Measurements from ENCODE around the gene WDR38.

The WDR38 gene

GRCh38 chr9:124870723-124871122 is 17.5 kb downstream of the WDR38 start:
- Histone ChIP-seq H3K36me3 (ENCODE audit: control insufficient read depth, insufficient read depth, low read length) (peaks cover 19% of the 10 kb centered on the region), H3K4me3 (ENCODE audit: insufficient read depth, low read depth, low read length) (peak overlapping the region; percentile 81), H3K27ac (ENCODE audit: insufficient read depth, low read depth, low read length, poor library complexity, severe bottlenecking) (peak overlapping the region; percentile 18), H3K9me3 (ENCODE audit: control insufficient read depth, low read length) (no peaks in the 10 kb centered on the region), H3K27me3 (ENCODE audit: control insufficient read depth, insufficient read depth, low read length, poor library complexity, severe bottlenecking) (no peaks in the 10 kb centered on the region), H3K4me1 (ENCODE audit: control insufficient read depth, insufficient read depth, low read length) (peaks cover 15% of the 10 kb centered on the region)
- 78 to 82% methylated on average over 6 of the region's 6 CpGs for WGBS, 2 experiments

GRCh38 chr9:124871156-124871561 is 17.9 kb downstream of the WDR38 start:
- WGBS, 2 experiments = 90 to 91% methylated on average over 11 of the region's 11 CpGs
- Histone ChIP-seq H3K27me3 (ENCODE audit: control insufficient read depth, insufficient read depth, low read length, poor library complexity, severe bottlenecking) (no peaks in the 10 kb centered on the region), H3K9me3 (ENCODE audit: control insufficient read depth, low read length) (no peaks in the 10 kb centered on the region), H3K4me3 (ENCODE audit: insufficient read depth, low read depth, low read length) (no peak overlapping the region), H3K27ac (ENCODE audit: insufficient read depth, low read depth, low read length, poor library complexity, severe bottlenecking) (no peak overlapping the region), H3K4me1 (ENCODE audit: control insufficient read depth, insufficient read depth, low read length) (peaks cover 15% of the 10 kb centered on the region), H3K36me3 (ENCODE audit: control insufficient read depth, insufficient read depth, low read length) (peaks cover 19% of the 10 kb centered on the region)

GRCh38 chr9:124873664-124874063 is 20.4 kb downstream of the WDR38 start:
- Histone ChIP-seq H3K27me3 (ENCODE audit: control insufficient read depth, insufficient read depth, low read length, poor library complexity, severe bottlenecking) (no peaks in the 10 kb centered on the region), H3K36me3 (ENCODE audit: control insufficient read depth, insufficient read depth, low read length) (peaks cover 24% of the 10 kb centered on the region), H3K4me3 (ENCODE audit: insufficient read depth, low read depth, low read length) (no peak overlapping the region), H3K9me3 (ENCODE audit: control insufficient read depth, low read length) (no peaks in the 10 kb centered on the region), H3K27ac (ENCODE audit: insufficient read depth, low read depth, low read length, poor library complexity, severe bottlenecking) (no peak overlapping the region), H3K4me1 (ENCODE audit: control insufficient read depth, insufficient read depth, low read length) (peaks cover 10% of the 10 kb centered on the region)
- 93% methylated on average over 14 of the region's 14 CpGs for WGBS, 2 experiments

- Histone ChIP-seq H3K4me3 (ENCODE audit: insufficient read depth, low read depth, low read length) (no peak overlapping the region), H3K9me3 (ENCODE audit: control insufficient read depth, low read length) (no peaks in the 10 kb centered on the region), H3K4me1 (ENCODE audit: control insufficient read depth, insufficient read depth, low read length) (peaks cover 12% of the 10 kb centered on the region), H3K36me3 (ENCODE audit: control insufficient read depth, insufficient read depth, low read length) (peaks cover 24% of the 10 kb centered on the region), H3K27ac (ENCODE audit: insufficient read depth, low read depth, low read length, poor library complexity, severe bottlenecking) (no peak overlapping the region), H3K27me3 (ENCODE audit: control insufficient read depth, insufficient read depth, low read length, poor library complexity, severe bottlenecking) (no peaks in the 10 kb centered on the region)
- WGBS, 2 experiments = 94 to 97% methylated on average over 6 of the region's 6 CpGs
Observed at GRCh38 chr9:124875501-124875900, 22.2 kb downstream of the WDR38 start.

- WGBS, 2 experiments = 96% methylated on average over 12 to 14 of the region's 14 CpGs
- Histone ChIP-seq H3K36me3 (ENCODE audit: control insufficient read depth, insufficient read depth, low read length) (peaks cover 24% of the 10 kb centered on the region), H3K27me3 (ENCODE audit: control insufficient read depth, insufficient read depth, low read length, poor library complexity, severe bottlenecking) (no peaks in the 10 kb centered on the region), H3K9me3 (ENCODE audit: control insufficient read depth, low read length) (no peaks in the 10 kb centered on the region), H3K27ac (ENCODE audit: insufficient read depth, low read depth, low read length, poor library complexity, severe bottlenecking) (no peak overlapping the region), H3K4me1 (ENCODE audit: control insufficient read depth, insufficient read depth, low read length) (peaks cover 7% of the 10 kb centered on the region), H3K4me3 (ENCODE audit: insufficient read depth, low read depth, low read length) (no peak overlapping the region)
Observed at GRCh38 chr9:124877021-124877782, 23.9 kb downstream of the WDR38 start.

GRCh38 chr9:124878021-124878420 is 24.8 kb downstream of the WDR38 start:
- no peaks in the 10 kb centered on the region for H3K27me3 ChIP-seq (ENCODE audit: control insufficient read depth, insufficient read depth, low read length, poor library complexity, severe bottlenecking)
- no peak overlapping the region for H3K4me3 ChIP-seq (ENCODE audit: insufficient read depth, low read depth, low read length)
- 100% methylated on average over 1 of the region's 1 CpG; no CpG with 5 or more reads in 1 of the 2 experiments for WGBS, 2 experiments
- peaks cover 7% of the 10 kb centered on the region for H3K4me1 ChIP-seq (ENCODE audit: control insufficient read depth, insufficient read depth, low read length)
- peaks cover 24% of the 10 kb centered on the region for H3K36me3 ChIP-seq (ENCODE audit: control insufficient read depth, insufficient read depth, low read length)
- no peaks in the 10 kb centered on the region for H3K9me3 ChIP-seq (ENCODE audit: control insufficient read depth, low read length)
- H3K27ac ChIP-seq (ENCODE audit: insufficient read depth, low read depth, low read length, poor library complexity, severe bottlenecking) = no peak overlapping the region

- peaks cover 7% of the 10 kb centered on the region for H3K4me1 ChIP-seq (ENCODE audit: control insufficient read depth, insufficient read depth, low read length)
- H3K9me3 ChIP-seq (ENCODE audit: control insufficient read depth, low read length) = no peaks in the 10 kb centered on the region
- 93 to 95% methylated on average over 6 of the region's 6 CpGs for WGBS, 2 experiments
- no peak overlapping the region for H3K4me3 ChIP-seq (ENCODE audit: insufficient read depth, low read depth, low read length)
- no peaks in the 10 kb centered on the region for H3K27me3 ChIP-seq (ENCODE audit: control insufficient read depth, insufficient read depth, low read length, poor library complexity, severe bottlenecking)
- peaks cover 23% of the 10 kb centered on the region for H3K36me3 ChIP-seq (ENCODE audit: control insufficient read depth, insufficient read depth, low read length)
- H3K27ac ChIP-seq (ENCODE audit: insufficient read depth, low read depth, low read length, poor library complexity, severe bottlenecking) = peak overlapping the region; percentile 26
Observed at GRCh38 chr9:124878518-124878917, 25.3 kb downstream of the WDR38 start.

- H3K27ac ChIP-seq (ENCODE audit: insufficient read depth, low read depth, low read length, poor library complexity, severe bottlenecking) = no peak overlapping the region
- peaks cover 7% of the 10 kb centered on the region for H3K4me1 ChIP-seq (ENCODE audit: control insufficient read depth, insufficient read depth, low read length)
- H3K4me3 ChIP-seq (ENCODE audit: insufficient read depth, low read depth, low read length) = no peak overlapping the region
- H3K27me3 ChIP-seq (ENCODE audit: control insufficient read depth, insufficient read depth, low read length, poor library complexity, severe bottlenecking) = no peaks in the 10 kb centered on the region
- WGBS, 2 experiments = 88 to 92% methylated on average over 10 of the region's 10 CpGs
- peaks cover 17% of the 10 kb centered on the region for H3K36me3 ChIP-seq (ENCODE audit: control insufficient read depth, insufficient read depth, low read length)
- H3K9me3 ChIP-seq (ENCODE audit: control insufficient read depth, low read length) = no peaks in the 10 kb centered on the region
Observed at GRCh38 chr9:124879226-124879625, 26.0 kb downstream of the WDR38 start.

- H3K4me3 ChIP-seq (ENCODE audit: insufficient read depth, low read depth, low read length) = no peak overlapping the region
- H3K9me3 ChIP-seq (ENCODE audit: control insufficient read depth, low read length) = no peaks in the 10 kb centered on the region
- no peak overlapping the region for H3K27ac ChIP-seq (ENCODE audit: insufficient read depth, low read depth, low read length, poor library complexity, severe bottlenecking)
- peaks cover 5% of the 10 kb centered on the region for H3K36me3 ChIP-seq (ENCODE audit: control insufficient read depth, insufficient read depth, low read length)
- 31 to 35% methylated on average over 9 of the region's 9 CpGs for WGBS, 2 experiments
- H3K4me1 ChIP-seq (ENCODE audit: control insufficient read depth, insufficient read depth, low read length) = peaks cover 13% of the 10 kb centered on the region
- H3K27me3 ChIP-seq (ENCODE audit: control insufficient read depth, insufficient read depth, low read length, poor library complexity, severe bottlenecking) = no peaks in the 10 kb centered on the region
Observed at GRCh38 chr9:124880501-124880900, 27.2 kb downstream of the WDR38 start.

GRCh38 chr9:124881138-124881743 is 28.0 kb downstream of the WDR38 start:
- peaks cover 13% of the 10 kb centered on the region for H3K4me1 ChIP-seq (ENCODE audit: control insufficient read depth, insufficient read depth, low read length)
- H3K4me3 ChIP-seq (ENCODE audit: insufficient read depth, low read depth, low read length) = no peak overlapping the region
- 92% methylated on average over 16 of the region's 16 CpGs for WGBS, 2 experiments
- H3K9me3 ChIP-seq (ENCODE audit: control insufficient read depth, low read length) = no peaks in the 10 kb centered on the region
- no peaks in the 10 kb centered on the region for H3K27me3 ChIP-seq (ENCODE audit: control insufficient read depth, insufficient read depth, low read length, poor library complexity, severe bottlenecking)
- peaks cover 5% of the 10 kb centered on the region for H3K36me3 ChIP-seq (ENCODE audit: control insufficient read depth, insufficient read depth, low read length)
- H3K27ac ChIP-seq (ENCODE audit: insufficient read depth, low read depth, low read length, poor library complexity, severe bottlenecking) = no peak overlapping the region
